Frontal cortex (tissue), 4 donors: ENCODE results near the gene LRRC10B. TPM values are rescaled to one million over a fixed set of nuclear protein-coding genes. Genes with fewer than 3 reads are reported as not detected.
A peak's percentile ranks its signal among the peaks of the same experiment; 100 is the strongest.
"Not testable (repeated sequence)": the region's sequence is repeated elsewhere in the genome, so short reads cannot be mapped to it uniquely, and the experiment has no call there.

Experiments used
- DNase-seq, 2 donors: peaks; one replicate each; pipeline ENCODE4 v3.0.0; 2012; ENCODE audit warnings: low spot score in 2 of 2
- FAIRE-seq: peaks from 2 replicates; lab custom pipeline; 2012; peaks lifted over from hg19 to GRCh38; lab: Jason Lieb, UNC
- total RNA-seq: library from RNA; depleted of rRNA; stranded (reverse); fragments of >200 nt; gene quantifications from one replicate; pipeline ENCODE4 v1.2.3, GENCODE V29; 2014
- donor health status: control.
- donor health status: control.
- donor health status: control.

The LRRC10B gene
- 2.9 TPM for total RNA-seq

GRCh38 chr11:61507962-61508861 is at the start of gene LRRC10B:
TSS of gene LRRC10B (plus strand) at chr11:61508749. CDS start at chr11:61508999, 250 bp downstream.
- FAIRE-seq (no peak), DNase-seq (peak in 1 of 2 donors; percentile 61)

- DNase-seq (no peak), FAIRE-seq (no peak)
Measured at GRCh38 chr11:61460474-61460881, 48.1 kb upstream of the LRRC10B start.

- FAIRE-seq = no peak
Measured at GRCh38 chr11:61460986-61461385, 47.6 kb upstream of the LRRC10B start.

GRCh38 chr11:61467602-61468001 is 40.9 kb upstream of the LRRC10B start:
- FAIRE-seq, DNase-seq: not testable (repeated sequence)

More at GRCh38 chr11:61460986-61461385, 47.6 kb upstream of the LRRC10B start:
- DNase-seq = no peak

- no peak for DNase-seq
- FAIRE-seq = no peak
Measured at GRCh38 chr11:61468002-61468401, 40.5 kb upstream of the LRRC10B start.

GRCh38 chr11:61472282-61472681 is 36.3 kb upstream of the LRRC10B start:
- FAIRE-seq (no peak), DNase-seq (no peak)

- FAIRE-seq (no peak), DNase-seq (no peak)
Measured at GRCh38 chr11:61472868-61473267, 35.7 kb upstream of the LRRC10B start.

- FAIRE-seq (no peak), DNase-seq (no peak)
Measured at GRCh38 chr11:61473370-61474012, 35.1 kb upstream of the LRRC10B start.

GRCh38 chr11:61474013-61474643 is 34.4 kb upstream of the LRRC10B start:
- FAIRE-seq (no peak), DNase-seq (no peak)

GRCh38 chr11:61475433-61475832 is 33.1 kb upstream of the LRRC10B start:
- DNase-seq (no peak), FAIRE-seq (no peak)

GRCh38 chr11:61476371-61476770 is 32.2 kb upstream of the LRRC10B start:
- FAIRE-seq (no peak), DNase-seq (no peak)

- FAIRE-seq (no peak), DNase-seq (peak in 1 of 2 donors; percentile 1)
Measured at GRCh38 chr11:61477126-61477525, 31.4 kb upstream of the LRRC10B start.

- DNase-seq (peak in 1 of 2 donors; percentile 68), FAIRE-seq (no peak)
Measured at GRCh38 chr11:61477727-61478148, 30.8 kb upstream of the LRRC10B start.

- not testable (repeated sequence) for DNase-seq, FAIRE-seq
Measured at GRCh38 chr11:61479360-61480058, 29.0 kb upstream of the LRRC10B start.

- no peak for FAIRE-seq
- DNase-seq = peak in 1 of 2 donors; percentile 21
Measured at GRCh38 chr11:61480261-61480993, 28.1 kb upstream of the LRRC10B start.

- FAIRE-seq = no peak
- peak in 1 of 2 donors; percentile 51 for DNase-seq
Measured at GRCh38 chr11:61480994-61481335, 27.6 kb upstream of the LRRC10B start.

- no peak for FAIRE-seq
- peak in 1 of 2 donors; percentile 4 for DNase-seq
Measured at GRCh38 chr11:61481806-61482205, 26.7 kb upstream of the LRRC10B start.

GRCh38 chr11:61482513-61482912 is 26.0 kb upstream of the LRRC10B start:
- FAIRE-seq = no peak
- DNase-seq = peak in 1 of 2 donors; percentile 22

- peak in 1 of 2 donors; percentile 8 for DNase-seq
- no peak for FAIRE-seq
Measured at GRCh38 chr11:61484541-61484940, 24.0 kb upstream of the LRRC10B start.
